ENCODE data around the gene TRPM3. TPM values are rescaled to one million over a fixed set of nuclear protein-coding genes. Genes with fewer than 3 reads are reported as not detected.

TRPM3 gene
- total and polyA plus RNA-seq, 2 of the 13 experiments (the other 11 are each of a cell fraction or from before 2014, with no cell fraction given): not detected

- no peaks in the 10 kb centered on the region for H3K27me3 ChIP-seq (ENCODE audit: control insufficient read depth in 1 of 2, insufficient read depth in 2 of 2, low read length in 2 of 2)
- no peaks in the 10 kb centered on the region for H4K20me1 ChIP-seq (ENCODE audit: insufficient read depth, low read length)
- H3K4me3 ChIP-seq (replicated peaks in 1 of 3; ENCODE audit: insufficient read depth in 1 of 3, low read depth in 2 of 3, low read length in 3 of 3): no peak overlapping the region
- no peaks in the 10 kb centered on the region for H3K79me2 ChIP-seq (ENCODE audit: insufficient read depth, low read length)
- H3K36me3 ChIP-seq (replicated peaks in 1 of 2; ENCODE audit: control insufficient read depth in 1 of 2, insufficient read depth in 2 of 2, low read length in 2 of 2): no peaks in the 10 kb centered on the region
- BruUV-seq (replicated peaks): no TSS peak
- POLR2A ChIA-PET: no interaction called here
- H3K4me2 ChIP-seq (ENCODE audit: low read depth, low read length): no peak overlapping the region
- DNase-seq (ENCODE audit: low spot score): no peak
- CTCF ChIA-PET (ENCODE audit: low intra/inter-chr PET ratio, low total read pairs): no interaction called here
- in situ Hi-C loops (cut with HindIII; ENCODE audit: extremely low pct_ligation_motif_present, low pct_unique_long_range_greater_than_20kb): no loop called here
- H3K4me1 ChIP-seq (ENCODE audit: insufficient read depth, low read length): no peaks in the 10 kb centered on the region
- ATAC-seq: no peak
- no peak overlapping the region for H2AFZ ChIP-seq (ENCODE audit: low read length)
- H3K27ac ChIP-seq (ENCODE audit: extremely low read length, insufficient read depth, low read length): no peak overlapping the region
- no peak for FAIRE-seq
- H3K9ac ChIP-seq (ENCODE audit: insufficient read depth, low read depth, low read length): no peak overlapping the region
- 20% methylated on average over 5 of the region's 6 CpGs for WGBS (ENCODE audit: low lambda C conversion rate)
- H3K9me3 ChIP-seq (ENCODE audit: low read length): no peaks in the 10 kb centered on the region
- TF ChIP-seq ZNF775 (CRISPR knock-in tag; IDR thresholded peaks at IDR 0.05; ENCODE audit: borderline replicate concordance): no peak
- intact Hi-C loops (cut with micrococcal nuclease; ENCODE audit: unreplicated experiment): no loop called here
Measured at GRCh38 chr9:70557661-70558369, 563.6 kb downstream of the TRPM3 start.

- H3K9me3 ChIP-seq (ENCODE audit: low read length): no peaks in the 10 kb centered on the region
- TF ChIP-seq NR2F1 (CRISPR knock-in tag; IDR thresholded peaks at IDR 0.05) (no peak), ZSCAN5A (CRISPR knock-in tag; IDR thresholded peaks at IDR 0.05; ENCODE audit: borderline replicate concordance) (no peak), PAX8 (CRISPR knock-in tag; IDR thresholded peaks at IDR 0.05; ENCODE audit: borderline replicate concordance) (no peak), PRDM15 (CRISPR knock-in tag; IDR thresholded peaks at IDR 0.05) (no peak), RFX3 (CRISPR knock-in tag; IDR thresholded peaks at IDR 0.05) (no peak), E2F2 (CRISPR knock-in tag; IDR thresholded peaks at IDR 0.05; ENCODE audit: borderline replicate concordance) (no peak), PHF5A (CRISPR knock-in tag; IDR thresholded peaks at IDR 0.05; ENCODE audit: low read depth, unreplicated experiment) (no peak), ARNT (IDR thresholded peaks at IDR 0.05) (no peak), HES4 (CRISPR knock-in tag; IDR thresholded peaks at IDR 0.05; ENCODE audit: borderline replicate concordance) (no peak), ZNF780A (CRISPR knock-in tag; IDR thresholded peaks at IDR 0.05) (no peak), ZNF782 (CRISPR knock-in tag; IDR thresholded peaks at IDR 0.05; ENCODE audit: borderline replicate concordance) (no peak)
- no peak for FAIRE-seq
- no peak overlapping the region for H3K4me2 ChIP-seq (ENCODE audit: low read depth, low read length)
- no peaks in the 10 kb centered on the region for H3K36me3 ChIP-seq (replicated peaks in 1 of 2; ENCODE audit: control insufficient read depth in 1 of 2, insufficient read depth in 2 of 2, low read length in 2 of 2)
- H3K9ac ChIP-seq (ENCODE audit: insufficient read depth, low read depth, low read length): no peak overlapping the region
- ChIA-PET POLR2A (no interaction called here), CTCF (ENCODE audit: low intra/inter-chr PET ratio, low total read pairs) (no interaction called here)
- H3K27ac ChIP-seq (ENCODE audit: extremely low read length, insufficient read depth, low read length): no peak overlapping the region
- H2AFZ ChIP-seq (ENCODE audit: low read length): no peak overlapping the region
- in situ Hi-C loops (cut with HindIII; ENCODE audit: extremely low pct_ligation_motif_present, low pct_unique_long_range_greater_than_20kb): no loop called here
- BruUV-seq (replicated peaks): no TSS peak
- no peaks in the 10 kb centered on the region for H3K79me2 ChIP-seq (ENCODE audit: insufficient read depth, low read length)
- ATAC-seq: no peak
- no peaks in the 10 kb centered on the region for H4K20me1 ChIP-seq (ENCODE audit: insufficient read depth, low read length)
- H3K27me3 ChIP-seq (ENCODE audit: control insufficient read depth in 1 of 2, insufficient read depth in 2 of 2, low read length in 2 of 2): no peaks in the 10 kb centered on the region
- H3K4me1 ChIP-seq (ENCODE audit: insufficient read depth, low read length): no peaks in the 10 kb centered on the region
- H3K4me3 ChIP-seq (replicated peaks in 1 of 3; ENCODE audit: insufficient read depth in 1 of 3, low read depth in 2 of 3, low read length in 3 of 3): no peak overlapping the region
- 78% methylated on average over 1 of the region's 1 CpG for WGBS (ENCODE audit: low lambda C conversion rate)
- no peak for DNase-seq (ENCODE audit: low spot score)
- intact Hi-C loops (cut with micrococcal nuclease; ENCODE audit: unreplicated experiment): no loop called here
Measured at GRCh38 chr9:70556771-70557170, 564.6 kb downstream of the TRPM3 start.

Data from HepG2 (cell line).